H1 (cell line): ENCODE measurements around the gene CHMP6. TPM values are rescaled to one million over a fixed set of nuclear protein-coding genes. Genes with fewer than 3 reads are reported as not detected.

ENCODE experiments used
- CTCF ChIA-PET: fragments of 300-600 bp; sonication (Branson Sonifier 250); formaldehyde crosslinking; loops from one replicate; lab custom pipeline; 2021; ENCODE audit not compliant: partially characterized antibody; lab: Charles Lee
- POLR2A ChIA-PET: fragments of 300-600 bp; sonication (Branson Sonifier 250); formaldehyde crosslinking; loops from one replicate; lab custom pipeline; 2021; ENCODE audit warnings: inconsistent platforms; ENCODE audit not compliant: partially characterized antibody; lab: Charles Lee
- DNase-seq, 2 experiments: peaks; one replicate each; pipeline versions ENCODE4 v3.0.0 to v3.0.0-alpha.2; 2010 to 2022; ENCODE audit warnings: low spot score in 2 of 2, low read depth in 1 of 2, mixed read lengths in 1 of 2
- FAIRE-seq: peaks from 2 replicates; lab custom pipeline; 2011; peaks lifted over from hg19 to GRCh38; lab: Jason Lieb, UNC
- H2AFZ ChIP-seq: 2 replicates; pipeline ENCODE4 v1.8.1; 2012; ENCODE audit warnings: low read length, inconsistent platforms
- H2AK5ac ChIP-seq: 2 replicates; pipeline ENCODE4 v1.6.1; 2013; ENCODE audit warnings: low read depth, low read length
- H2BK120ac ChIP-seq: replicated peaks from 2 replicates; pipeline ENCODE3; 2013; ENCODE audit warnings: low read depth, low read length, inconsistent platforms
- H2BK12ac ChIP-seq: 2 replicates; pipeline ENCODE4 v1.6.1; 2013; ENCODE audit warnings: low read depth, low read length
- H2BK15ac ChIP-seq: 2 replicates; pipeline ENCODE4 v1.6.1; 2013; ENCODE audit warnings: low read length
- H2BK20ac ChIP-seq: 2 replicates; pipeline ENCODE4 v1.6.1; 2013; ENCODE audit warnings: low read length
- H2BK5ac ChIP-seq: 2 replicates; pipeline ENCODE4 v1.6.1; 2013; ENCODE audit warnings: low read depth, low read length
- H3K14ac ChIP-seq: 2 replicates; pipeline ENCODE4 v1.6.1; 2013; ENCODE audit warnings: inconsistent platforms; ENCODE audit not compliant: insufficient read length
- H3K18ac ChIP-seq: 2 replicates; pipeline ENCODE4 v1.6.1; 2013; ENCODE audit warnings: low read length; ENCODE audit errors: extremely low read depth
- H3K23ac ChIP-seq: 2 replicates; pipeline ENCODE4 v1.6.1; 2013; ENCODE audit warnings: inconsistent platforms; ENCODE audit not compliant: insufficient read length
- H3K23me2 ChIP-seq: 2 replicates; pipeline ENCODE4 v1.6.1; 2013; ENCODE audit warnings: low read depth, low read length
- H3K27ac ChIP-seq: 2 replicates; pipeline ENCODE4 v1.6.1; 2011; ENCODE audit warnings: low read depth, low read length, inconsistent platforms
- H3K27me3 ChIP-seq, 4 experiments: replicated peaks in 1 of 4; 1 replicate in 1 of 4; 2 replicates in 3 of 4; pipeline versions ENCODE4 v1.6.1 to v1.8.1; 2011 to 2013; ENCODE audit warnings: low read length in 3 of 4, mild to moderate bottlenecking in 3 of 4, inconsistent platforms in 2 of 4, mixed read lengths in 2 of 4, moderate library complexity in 1 of 4; ENCODE audit not compliant: control insufficient read depth in 3 of 4, insufficient read depth in 3 of 4; ENCODE audit errors: extremely low read depth in 1 of 4
- H3K36me3 ChIP-seq, 4 experiments: 2 replicates each; pipeline versions ENCODE4 v1.6.1 to v1.8.1; 2011 to 2013; ENCODE audit warnings: mild to moderate bottlenecking in 4 of 4, low read length in 3 of 4, moderate library complexity in 2 of 4, control low read depth in 1 of 4, inconsistent platforms in 1 of 4; ENCODE audit not compliant: insufficient read depth in 4 of 4, control insufficient read depth in 2 of 4
- H3K4ac ChIP-seq: replicated peaks from 2 replicates; pipeline ENCODE3; 2013; ENCODE audit warnings: low read length, low read depth, mixed read lengths, inconsistent platforms; ENCODE audit not compliant: insufficient read length
- H3K4me1 ChIP-seq, 4 experiments: replicated peaks in 1 of 4; 1 replicate in 1 of 4; 2 replicates in 3 of 4; pipeline versions ENCODE4 v1.6.1 to v1.8.1; 2011 to 2013; ENCODE audit warnings: low read length in 3 of 4, inconsistent platforms in 2 of 4, mixed read lengths in 1 of 4; ENCODE audit not compliant: insufficient read depth in 4 of 4, control insufficient read depth in 3 of 4
- H3K4me2 ChIP-seq, 2 experiments: 2 replicates each; pipeline versions ENCODE4 v1.6.1 to v1.8.1; 2011 to 2013; ENCODE audit warnings: low read depth in 2 of 2, low read length in 2 of 2, control low read depth in 1 of 2, inconsistent platforms in 1 of 2, mild to moderate bottlenecking in 1 of 2; ENCODE audit not compliant: insufficient read depth in 1 of 2
- H3K4me3 ChIP-seq, 4 experiments: fragments of 200-600, 300-600 bp in 1 of 4; sonication (generic), shearing (Covaris generic), sonication (Bioruptor Twin) in 1 of 4; 2 replicates each; pipeline versions ENCODE4 v1.5.1 to v1.8.1; 2011 to 2016; ENCODE audit warnings: low read length in 4 of 4, low read depth in 3 of 4, control low read depth in 2 of 4, inconsistent platforms in 2 of 4, mild to moderate bottlenecking in 2 of 4, mixed read lengths in 1 of 4, moderate library complexity in 1 of 4; ENCODE audit not compliant: insufficient read depth in 2 of 4; ENCODE audit errors: extremely low read depth in 1 of 4
- H3K56ac ChIP-seq: replicated peaks from 2 replicates; pipeline ENCODE3; 2013; ENCODE audit warnings: low read depth, mild to moderate bottlenecking, mixed read lengths, low read length, inconsistent platforms; ENCODE audit not compliant: insufficient read length
- H3K79me1 ChIP-seq: 2 replicates; pipeline ENCODE4 v1.6.1; 2013; ENCODE audit warnings: low read depth, low read length, control low read depth
- H3K79me2 ChIP-seq, 2 experiments: 2 replicates each; pipeline versions ENCODE4 v1.6.1 to v1.8.1; 2012 to 2013; ENCODE audit warnings: low read length in 2 of 2, mild to moderate bottlenecking in 2 of 2, inconsistent platforms in 1 of 2; ENCODE audit not compliant: insufficient read depth in 2 of 2, control insufficient read depth in 1 of 2
- H3K9ac ChIP-seq, 4 experiments: replicated peaks in 1 of 4; 1 replicate in 1 of 4; 2 replicates in 3 of 4; pipeline versions ENCODE4 v1.6.1 to v1.8.1; 2011 to 2013; ENCODE audit warnings: low read depth in 3 of 4, low read length in 3 of 4, control low read depth in 2 of 4, mild to moderate bottlenecking in 2 of 4, moderate library complexity in 2 of 4, inconsistent platforms in 1 of 4; ENCODE audit errors: extremely low read depth in 1 of 4
- H3K9me3 ChIP-seq, 2 experiments: 2 replicates each; pipeline versions ENCODE4 v1.6.1 to v1.8.1; 2012 to 2013; ENCODE audit warnings: mild to moderate bottlenecking in 2 of 2, moderate library complexity in 2 of 2, control low read depth in 1 of 2, inconsistent platforms in 1 of 2, low read depth in 1 of 2, low read length in 1 of 2, mixed read lengths in 1 of 2; ENCODE audit not compliant: insufficient read depth in 2 of 2
- H4K20me1 ChIP-seq, 2 experiments: replicated peaks in 1 of 2; 2 replicates each; pipeline versions ENCODE3 to v1.8.1; 2011 to 2013; ENCODE audit warnings: inconsistent platforms in 2 of 2, low read length in 2 of 2, mild to moderate bottlenecking in 1 of 2; ENCODE audit not compliant: insufficient read depth in 2 of 2, control insufficient read depth in 1 of 2
- H4K5ac ChIP-seq: 2 replicates; pipeline ENCODE4 v1.6.1; 2013; ENCODE audit warnings: low read length, low read depth, mixed read lengths, inconsistent platforms; ENCODE audit not compliant: insufficient read length
- H4K8ac ChIP-seq: 2 replicates; pipeline ENCODE4 v1.8.0; 2013; ENCODE audit warnings: mild to moderate bottlenecking, moderate library complexity, low read length, inconsistent platforms; ENCODE audit not compliant: insufficient read depth; ENCODE audit errors: extremely low read depth
- H4K91ac ChIP-seq: replicated peaks from 2 replicates; pipeline ENCODE3; 2013; ENCODE audit warnings: low read length, mixed read lengths, inconsistent platforms; ENCODE audit not compliant: insufficient read length
- BACH1 ChIP-seq: IDR thresholded peaks from 2 replicates; pipeline ENCODE4 v1.6.1; 2012; ENCODE audit warnings: low read length, improper control_type of control experiment
- HDAC6 ChIP-seq: IDR thresholded peaks from one replicate; pipeline ENCODE4 v1.7.1; 2012; ENCODE audit warnings: low read depth, mild to moderate bottlenecking, inconsistent platforms, low read length, moderate library complexity
- JUN ChIP-seq: IDR thresholded peaks from 2 replicates; pipeline ENCODE4 v1.6.1; 2011; ENCODE audit warnings: low read depth, mild to moderate bottlenecking, improper control_type of control experiment, low read length
- JUND ChIP-seq: IDR thresholded peaks from 2 replicates; pipeline ENCODE4 v1.6.1; 2011; ENCODE audit warnings: mild to moderate bottlenecking, improper control_type of control experiment, low read length
- KDM1A ChIP-seq: fragments of 200-600, 300-600 bp; sonication (generic); IDR thresholded peaks from 2 replicates; pipeline ENCODE4 v1.7.1; 2016; ENCODE audit warnings: mild to moderate bottlenecking, low read length, borderline replicate concordance
- KDM4A ChIP-seq: IDR thresholded peaks from one replicate; pipeline ENCODE4 v1.7.1; 2012; ENCODE audit warnings: low read depth, mild to moderate bottlenecking, moderate library complexity, low read length, inconsistent platforms; ENCODE audit not compliant: severe bottlenecking
- KDM5A ChIP-seq: fragments of 200-600 bp; IDR thresholded peaks from 2 replicates; pipeline ENCODE4 v1.7.1; 2012; ENCODE audit warnings: mild to moderate bottlenecking, low read length, inconsistent platforms, mixed read lengths
- NANOG ChIP-seq: IDR thresholded peaks from 2 replicates; pipeline ENCODE4 v1.6.1; 2011; ENCODE audit warnings: low read length, low read depth, mild to moderate bottlenecking, inconsistent platforms; ENCODE audit not compliant: insufficient read depth, poor library complexity, severe bottlenecking
- PHF8 ChIP-seq: fragments of 200-600 bp; sonication (generic); conservative IDR thresholded peaks from 2 replicates; pipeline ENCODE4 v1.7.1; 2012; ENCODE audit warnings: low read depth, mild to moderate bottlenecking, inconsistent platforms, low read length, moderate library complexity
- RFX5 ChIP-seq: IDR thresholded peaks from 2 replicates; pipeline ENCODE4 v1.6.1; 2011; ENCODE audit warnings: low read depth, low read length, improper control_type of control experiment, borderline replicate concordance
- SIRT6 ChIP-seq: IDR thresholded peaks from one replicate; pipeline ENCODE4 v1.7.1; 2012; ENCODE audit warnings: low read length, inconsistent platforms
- SP2 ChIP-seq: IDR thresholded peaks from 2 replicates; pipeline ENCODE4 v1.6.1; 2012; ENCODE audit warnings: mild to moderate bottlenecking, low read length, inconsistent platforms
- TAF1 ChIP-seq: IDR thresholded peaks from 2 replicates; pipeline ENCODE4 v1.6.1; 2011; ENCODE audit warnings: mild to moderate bottlenecking, low read depth, low read length
- WGBS, 2 experiments: shearing (Covaris generic) in 1 of 2; methylation state at CpG; one replicate each; pipeline versions ENCODE4 v1.1.6 to v1.1.7; 2013 to 2015; ENCODE audit warnings: low lambda C conversion rate in 2 of 2, mixed read lengths in 2 of 2, inconsistent platforms in 1 of 2, low coverage in 1 of 2, missing lambda C conversion rate in 1 of 2; ENCODE audit not compliant: insufficient replicate concordance in 2 of 2, insufficient coverage in 1 of 2, insufficient read length in 1 of 2; ENCODE audit errors: extremely low coverage in 1 of 2, missing lambda C conversion rate in 1 of 2; 5-methylcytosine and 5-hydroxymethylcytosine counted together
- polyA plus RNA-seq, 7 experiments: library from polyadenylated mRNA; depleted of rRNA in 3 of 7; stranded (reverse) in 5 of 7; unstranded in 2 of 7; fragments of >200 nt in 5 of 7; fragments of 200-250 nt in 2 of 7; gene quantifications; 1 replicate in 5 of 7; 2 replicates in 1 of 7; 4 replicates in 1 of 7; pipeline versions ENCODE4 v1.2.1 to v1.2.3, GENCODE V29; 2011 to 2013; ENCODE audit warnings: missing spikeins in 2 of 7, mixed read lengths in 2 of 7
- total RNA-seq: library from RNA; stranded (reverse); fragmentation: NEBNext Ultra II Directional; extraction: Animal tissue kit (Norgen Biotek cat#: 25700); gene quantifications from 2 replicates; pipeline ENCODE4 v1.2.1, GENCODE V29; 2021

Gene CHMP6
- total and polyA plus RNA-seq, 2 of the 8 experiments (the other 6 are each of a cell fraction or from before 2014, with no cell fraction given): 15.7 to 24.3 TPM

GRCh38 chr17:81043319-81043724 lies 51.7 kb downstream of the CHMP6 start:
- H3K9me3 ChIP-seq: no peaks in the 10 kb centered on the region
- no peak overlapping the region; a peak in 1 of 7 replicates for H3K9ac ChIP-seq
- H3K4ac ChIP-seq: no peak overlapping the region
- H3K36me3 ChIP-seq: no peaks in the 10 kb centered on the region
- H4K91ac ChIP-seq: no peak overlapping the region
- no peak overlapping the region for H2BK12ac ChIP-seq
- peaks cover 2 to 24% of the 10 kb centered on the region in 2 experiments for H4K20me1 ChIP-seq
- peaks cover 0 to 8% (median 3%) of the 10 kb centered on the region in 4 experiments; a peak in 5 of 7 replicates for H3K4me1 ChIP-seq
- H2AFZ ChIP-seq: no peak overlapping the region
- H2AK5ac ChIP-seq: no peak overlapping the region
- no peak overlapping the region; the same call in 1 of the 2 replicates for H4K8ac ChIP-seq
- POLR2A ChIA-PET: interaction anchor here (2.0 kb wide), 1 partner anchor 10 kb away, joined by 9 read pairs; no protein-coding TSS in a partner anchor
- H3K79me2 ChIP-seq: peaks cover 0 to 34% of the 10 kb centered on the region in 2 experiments; a peak in 2 of 4 replicates
- no peaks in the 10 kb centered on the region for H3K23me2 ChIP-seq
- no peak overlapping the region for H2BK120ac ChIP-seq
- no peak overlapping the region for H4K5ac ChIP-seq
- DNase-seq (no peak), FAIRE-seq (no peak)
- no peaks in the 10 kb centered on the region for H3K27me3 ChIP-seq
- H2BK5ac ChIP-seq: no peak overlapping the region
- no peak overlapping the region for H3K14ac ChIP-seq
- no peak overlapping the region for H3K4me3 ChIP-seq
- no peak overlapping the region for H2BK15ac ChIP-seq
- H3K23ac ChIP-seq: no peak overlapping the region
- H3K18ac ChIP-seq: 0 out of 2 replicates have a peak overlapping the region, but pooled peaks have one; percentile 6
- H3K27ac ChIP-seq: no peak overlapping the region
- no peak overlapping the region for H3K56ac ChIP-seq
- CTCF ChIA-PET: interaction anchor here (0.9 to 15.3 kb wide), 6 partner anchors 18 to 147 kb away, joined by 3 to 103 read pairs (median 8); no protein-coding TSS in a partner anchor
- no peak for TF ChIP-seq PHF8
- no peak for TF ChIP-seq JUND
- TF ChIP-seq SP2: no peak
- no peak for TF ChIP-seq BACH1
- TF ChIP-seq KDM1A: no peak
- TF ChIP-seq KDM5A: no peak
- TF ChIP-seq NANOG: no peak
- no peak for TF ChIP-seq JUN
- no peak for TF ChIP-seq TAF1
- no peak for TF ChIP-seq HDAC6
- TF ChIP-seq KDM4A: no peak
- TF ChIP-seq RFX5: no peak
- no peak for TF ChIP-seq SIRT6
- no peak overlapping the region for H3K4me2 ChIP-seq
- WGBS, 2 experiments: 91% methylated on average over 19 of the region's 19 CpGs; no CpG with 5 or more reads in 1 of the 2 experiments
- H2BK20ac ChIP-seq: no peak overlapping the region
- H3K79me1 ChIP-seq: peaks cover 22% of the 10 kb centered on the region
